ENCODE data around the gene TAPBP.
"Not testable (repeated sequence)": the region's sequence is repeated elsewhere in the genome, so short reads cannot be mapped to it uniquely, and the experiment has no call there.

Gene TAPBP

GRCh38 chr6:33271468-33272274 lies 42.2 kb downstream of the TAPBP start, which contains the start of the genes RPS18 and VPS52:
Gene RPS18 (plus strand): TSS chr6:33272075. CDS start chr6:33272120, 45 bp downstream.
Gene VPS52 (minus strand): TSS chr6:33271876. CDS start chr6:33271675, 201 bp downstream.
- Histone ChIP-seq H3K4me3 (ENCODE audit: insufficient read depth, low read depth, low read length, poor library complexity, severe bottlenecking) (peak within 1 kb of the TSS; percentile 79), H3K4me1 (ENCODE audit: control insufficient read depth, insufficient read depth, low read length, poor library complexity, severe bottlenecking) (peaks cover 34% of the 10 kb centered on the region), H3K27ac (ENCODE audit: insufficient read depth, low read length, poor library complexity, severe bottlenecking) (peak within 1 kb of the TSS; percentile 93), H3K36me3 (ENCODE audit: control insufficient read depth, insufficient read depth, low read length) (peaks cover 40% of the 10 kb centered on the region), H3K27me3 (replicated peaks; ENCODE audit: control insufficient read depth, insufficient read depth, low read length, poor library complexity, severe bottlenecking) (no peaks in the 10 kb centered on the region), H3K9me3 (ENCODE audit: control insufficient read depth, low read length) (no peaks in the 10 kb centered on the region)
- DNase-seq, result peak; percentile 85 to 92 (median 89)

DNA sequence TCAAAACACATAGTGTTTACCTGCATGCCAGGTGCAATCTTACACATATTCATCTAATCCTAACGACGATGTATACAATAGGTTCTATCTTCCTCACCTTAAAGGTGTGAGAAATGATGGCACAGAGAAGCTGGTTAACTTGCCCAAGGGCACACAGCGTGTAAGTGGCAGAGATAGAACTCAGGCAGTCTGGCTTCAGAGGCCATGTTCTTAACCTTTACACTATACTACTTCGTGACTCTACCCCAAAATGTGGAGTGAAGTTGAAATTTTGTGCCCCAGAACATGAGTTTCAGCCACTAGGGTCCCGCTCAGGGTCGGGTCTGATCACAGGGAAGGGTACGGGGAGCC lies 42.8 kb downstream of the TAPBP start:
- Histone ChIP-seq H3K4me3 (ENCODE audit: insufficient read depth, low read depth, low read length, poor library complexity, severe bottlenecking) (peak overlapping the region; percentile 79), H3K27ac (ENCODE audit: insufficient read depth, low read length, poor library complexity, severe bottlenecking) (peak overlapping the region; percentile 93), H3K9me3 (ENCODE audit: control insufficient read depth, low read length) (no peaks in the 10 kb centered on the region), H3K4me1 (ENCODE audit: control insufficient read depth, insufficient read depth, low read length, poor library complexity, severe bottlenecking) (peaks cover 29% of the 10 kb centered on the region), H3K27me3 (replicated peaks; ENCODE audit: control insufficient read depth, insufficient read depth, low read length, poor library complexity, severe bottlenecking) (no peaks in the 10 kb centered on the region), H3K36me3 (ENCODE audit: control insufficient read depth, insufficient read depth, low read length) (peaks cover 45% of the 10 kb centered on the region)
- no peak for DNase-seq

DNA sequence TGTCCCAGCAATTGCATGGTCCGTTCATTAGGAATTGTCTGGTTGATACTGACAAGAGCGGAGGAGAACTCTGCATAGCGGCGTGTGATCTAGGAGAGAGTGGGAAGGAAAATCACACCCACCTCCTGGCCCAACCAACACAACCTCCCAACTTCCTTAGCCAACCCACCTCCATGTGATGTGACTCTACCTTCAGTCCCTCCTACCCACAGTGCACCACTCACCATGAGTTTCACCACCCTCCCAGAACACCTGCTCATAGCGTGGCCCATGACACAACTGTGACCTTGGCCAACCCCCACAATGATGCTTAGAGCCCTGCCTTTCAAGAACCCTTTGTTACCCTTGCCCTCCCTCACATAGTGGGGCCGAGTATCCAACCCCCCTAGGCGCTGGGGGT lies 49.9 kb downstream of the TAPBP start:
- Histone ChIP-seq H3K36me3 (ENCODE audit: control insufficient read depth, insufficient read depth, low read length) (peaks cover 53% of the 10 kb centered on the region), H3K27me3 (replicated peaks; ENCODE audit: control insufficient read depth, insufficient read depth, low read length, poor library complexity, severe bottlenecking) (no peaks in the 10 kb centered on the region), H3K27ac (ENCODE audit: insufficient read depth, low read length, poor library complexity, severe bottlenecking) (no peak overlapping the region), H3K9me3 (ENCODE audit: control insufficient read depth, low read length) (no peaks in the 10 kb centered on the region), H3K4me3 (ENCODE audit: insufficient read depth, low read depth, low read length, poor library complexity, severe bottlenecking) (no peak overlapping the region), H3K4me1 (ENCODE audit: control insufficient read depth, insufficient read depth, low read length, poor library complexity, severe bottlenecking) (no peaks in the 10 kb centered on the region)
- no peak for DNase-seq

DNA sequence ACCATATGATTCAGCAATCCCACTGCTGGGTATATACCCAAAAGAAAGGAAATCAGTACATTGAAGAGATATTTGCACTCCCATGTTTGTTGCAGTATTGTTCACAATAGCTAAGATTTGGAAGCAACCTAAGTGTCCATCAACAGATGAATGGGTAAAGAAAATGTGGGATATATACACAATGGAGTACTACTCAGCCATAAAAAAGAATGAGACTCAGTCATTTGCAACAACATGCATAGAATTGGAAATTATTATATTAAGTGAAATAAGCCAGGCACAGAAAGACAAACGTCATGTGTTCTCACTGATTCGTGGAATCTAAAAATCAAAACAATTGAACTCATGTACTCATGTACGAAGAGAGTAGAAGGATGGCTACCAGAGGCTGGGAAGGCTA lies 51.4 kb downstream of the TAPBP start:
- H3K27me3 ChIP-seq (replicated peaks; ENCODE audit: control insufficient read depth, insufficient read depth, low read length, poor library complexity, severe bottlenecking); H3K4me3 ChIP-seq (ENCODE audit: insufficient read depth, low read depth, low read length, poor library complexity, severe bottlenecking); H3K4me1 ChIP-seq (ENCODE audit: control insufficient read depth, insufficient read depth, low read length, poor library complexity, severe bottlenecking); DNase-seq; H3K27ac ChIP-seq (ENCODE audit: insufficient read depth, low read length, poor library complexity, severe bottlenecking); H3K9me3 ChIP-seq (ENCODE audit: control insufficient read depth, low read length): not testable (repeated sequence)
- peaks cover 40% of the 10 kb centered on the region for H3K36me3 ChIP-seq (ENCODE audit: control insufficient read depth, insufficient read depth, low read length)

DNA sequence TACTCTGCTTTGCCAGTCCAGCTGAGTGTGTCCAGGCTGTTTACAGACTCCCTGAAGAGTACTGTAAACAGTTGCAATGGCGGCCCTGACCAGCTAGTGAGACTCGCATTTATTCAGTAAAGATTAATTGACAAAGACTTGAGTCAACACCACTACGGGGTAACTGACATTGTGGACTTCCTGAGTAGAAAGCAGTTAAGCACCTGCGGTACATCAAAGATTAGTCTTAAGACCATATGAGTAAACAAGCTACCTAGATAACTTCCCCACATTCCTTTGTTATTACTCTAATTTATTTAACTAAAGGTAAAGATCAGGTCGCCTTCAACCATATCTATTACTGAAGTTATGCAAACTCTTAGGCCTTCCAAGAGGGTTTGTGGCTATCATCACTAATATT lies 54.8 kb downstream of the TAPBP start:
- peaks cover 23% of the 10 kb centered on the region for H3K36me3 ChIP-seq (ENCODE audit: control insufficient read depth, insufficient read depth, low read length)
- H3K4me1 ChIP-seq (ENCODE audit: control insufficient read depth, insufficient read depth, low read length, poor library complexity, severe bottlenecking), result no peaks in the 10 kb centered on the region
- H3K27ac ChIP-seq (ENCODE audit: insufficient read depth, low read length, poor library complexity, severe bottlenecking), result no peak overlapping the region
- H3K9me3 ChIP-seq (ENCODE audit: control insufficient read depth, low read length), result no peaks in the 10 kb centered on the region
- no peaks in the 10 kb centered on the region for H3K27me3 ChIP-seq (replicated peaks; ENCODE audit: control insufficient read depth, insufficient read depth, low read length, poor library complexity, severe bottlenecking)
- no peak for DNase-seq
- H3K4me3 ChIP-seq (ENCODE audit: insufficient read depth, low read depth, low read length, poor library complexity, severe bottlenecking), result no peak overlapping the region

DNA sequence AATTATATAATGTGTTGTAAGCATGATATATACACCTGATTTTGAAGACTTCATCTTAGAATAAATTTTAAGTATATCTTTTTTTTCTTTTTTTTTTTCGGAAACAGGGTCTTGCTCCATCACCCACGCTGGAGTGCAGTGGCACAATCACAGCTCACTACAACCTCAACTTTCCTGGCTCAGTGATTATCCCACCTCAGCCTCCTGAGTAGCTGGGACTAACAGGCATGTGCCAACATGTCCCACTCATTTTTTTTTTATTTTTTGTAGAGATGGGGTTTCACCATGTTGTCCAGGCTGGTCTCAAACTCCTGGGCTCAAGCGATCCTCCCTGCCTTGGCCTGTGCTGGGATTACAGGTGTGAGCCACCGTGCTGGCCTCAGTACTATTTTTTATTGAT lies 59.3 kb downstream of the TAPBP start:
- H3K9me3 ChIP-seq (ENCODE audit: control insufficient read depth, low read length), result no peaks in the 10 kb centered on the region
- no peak for DNase-seq
- peaks cover 11% of the 10 kb centered on the region for H3K4me1 ChIP-seq (ENCODE audit: control insufficient read depth, insufficient read depth, low read length, poor library complexity, severe bottlenecking)
- H3K36me3 ChIP-seq (ENCODE audit: control insufficient read depth, insufficient read depth, low read length), result peaks cover 8% of the 10 kb centered on the region
- H3K4me3 ChIP-seq (ENCODE audit: insufficient read depth, low read depth, low read length, poor library complexity, severe bottlenecking), result no peak overlapping the region
- no peaks in the 10 kb centered on the region for H3K27me3 ChIP-seq (replicated peaks; ENCODE audit: control insufficient read depth, insufficient read depth, low read length, poor library complexity, severe bottlenecking)
- no peak overlapping the region for H3K27ac ChIP-seq (ENCODE audit: insufficient read depth, low read length, poor library complexity, severe bottlenecking)

- H3K9me3 ChIP-seq (ENCODE audit: control insufficient read depth, low read length), result no peaks in the 10 kb centered on the region
- no peak overlapping the region for H3K4me3 ChIP-seq (ENCODE audit: insufficient read depth, low read depth, low read length, poor library complexity, severe bottlenecking)
- no peak overlapping the region for H3K27ac ChIP-seq (ENCODE audit: insufficient read depth, low read length, poor library complexity, severe bottlenecking)
- peaks cover 4% of the 10 kb centered on the region for H3K36me3 ChIP-seq (ENCODE audit: control insufficient read depth, insufficient read depth, low read length)
- peaks cover 24% of the 10 kb centered on the region for H3K4me1 ChIP-seq (ENCODE audit: control insufficient read depth, insufficient read depth, low read length, poor library complexity, severe bottlenecking)
- no peak for DNase-seq
- H3K27me3 ChIP-seq (replicated peaks; ENCODE audit: control insufficient read depth, insufficient read depth, low read length, poor library complexity, severe bottlenecking), result no peaks in the 10 kb centered on the region
Measured at GRCh38 chr6:33252759-33253158, 61.1 kb downstream of the TAPBP start.

- DNase-seq, result no peak
- Histone ChIP-seq H3K4me3 (ENCODE audit: insufficient read depth, low read depth, low read length, poor library complexity, severe bottlenecking) (no peak overlapping the region), H3K27ac (ENCODE audit: insufficient read depth, low read length, poor library complexity, severe bottlenecking) (no peak overlapping the region), H3K9me3 (ENCODE audit: control insufficient read depth, low read length) (no peaks in the 10 kb centered on the region), H3K4me1 (ENCODE audit: control insufficient read depth, insufficient read depth, low read length, poor library complexity, severe bottlenecking) (peaks cover 24% of the 10 kb centered on the region), H3K27me3 (replicated peaks; ENCODE audit: control insufficient read depth, insufficient read depth, low read length, poor library complexity, severe bottlenecking) (no peaks in the 10 kb centered on the region), H3K36me3 (ENCODE audit: control insufficient read depth, insufficient read depth, low read length) (peaks cover 4% of the 10 kb centered on the region)
Measured at GRCh38 chr6:33251395-33252012, 62.4 kb downstream of the TAPBP start.

GRCh38 chr6:33250731-33251130 lies 63.1 kb downstream of the TAPBP start:
- Histone ChIP-seq H3K27ac (ENCODE audit: insufficient read depth, low read length, poor library complexity, severe bottlenecking) (no peak overlapping the region), H3K27me3 (replicated peaks; ENCODE audit: control insufficient read depth, insufficient read depth, low read length, poor library complexity, severe bottlenecking) (no peaks in the 10 kb centered on the region), H3K4me3 (ENCODE audit: insufficient read depth, low read depth, low read length, poor library complexity, severe bottlenecking) (no peak overlapping the region), H3K36me3 (ENCODE audit: control insufficient read depth, insufficient read depth, low read length) (peaks cover 4% of the 10 kb centered on the region), H3K4me1 (ENCODE audit: control insufficient read depth, insufficient read depth, low read length, poor library complexity, severe bottlenecking) (peaks cover 24% of the 10 kb centered on the region), H3K9me3 (ENCODE audit: control insufficient read depth, low read length) (no peaks in the 10 kb centered on the region)
- DNase-seq, result no peak
